Stromal cell of bone marrow (primary cell): Measurements from ENCODE around the gene USP28.
"Not testable (repeated sequence)": the region's sequence is repeated elsewhere in the genome, so short reads cannot be mapped to it uniquely, and the experiment has no call there.

ENCODE experiments used
- DNase-seq: peaks from one replicate; pipeline ENCODE4 v3.0.0-alpha.2; 2012; ENCODE audit warnings: low read depth

Gene USP28

GRCh38 chr11:113835306-113835705, 40.1 kb downstream of the USP28 start:
- no peak for DNase-seq

GRCh38 chr11:113833151-113833550, 42.2 kb downstream of the USP28 start:
- DNase-seq: no peak

- no peak for DNase-seq
Measured at GRCh38 chr11:113831314-113831713, 44.1 kb downstream of the USP28 start.

- no peak for DNase-seq
Measured at GRCh38 chr11:113829751-113830150, 45.6 kb downstream of the USP28 start.

GRCh38 chr11:113828191-113828590, 47.2 kb downstream of the USP28 start:
- DNase-seq: no peak

GRCh38 chr11:113827477-113827876, 47.9 kb downstream of the USP28 start:
- DNase-seq: no peak

GRCh38 chr11:113818426-113818825, 56.9 kb downstream of the USP28 start:
- no peak for DNase-seq

- no peak for DNase-seq
Measured at GRCh38 chr11:113817626-113818025, 57.7 kb downstream of the USP28 start.

- DNase-seq: no peak
Measured at GRCh38 chr11:113817162-113817561, 58.2 kb downstream of the USP28 start.

- no peak for DNase-seq
Measured at GRCh38 chr11:113814181-113814580, 61.2 kb downstream of the USP28 start.

- DNase-seq: no peak
Measured at GRCh38 chr11:113808931-113809330, 66.4 kb downstream of the USP28 start.

GRCh38 chr11:113806406-113806805, 69.0 kb downstream of the USP28 start:
- no peak for DNase-seq

- DNase-seq: no peak
Measured at GRCh38 chr11:113805640-113806039, 69.7 kb downstream of the USP28 start.

- no peak for DNase-seq
Measured at GRCh38 chr11:113802621-113803020, 72.8 kb downstream of the USP28 start.

GRCh38 chr11:113796663-113797259, 78.6 kb downstream of the USP28 start:
- DNase-seq: peak; percentile 23

- DNase-seq: no peak
Measured at GRCh38 chr11:113789675-113790320, 85.6 kb downstream of the USP28 start.

- not testable (repeated sequence) for DNase-seq
Measured at GRCh38 chr11:113789016-113789415, 86.4 kb downstream of the USP28 start.

GRCh38 chr11:113782134-113782533, 93.2 kb downstream of the USP28 start:
- no peak for DNase-seq

- DNase-seq: no peak
Measured at GRCh38 chr11:113781682-113782081, 93.7 kb downstream of the USP28 start.

- DNase-seq: no peak
Measured at GRCh38 chr11:113779496-113779895, 95.9 kb downstream of the USP28 start, which contains the start of gene CLDN25. Gene CLDN25, plus strand, starts transcription at chr11:113779796. Its CDS starts 0 bp downstream, at chr11:113779796.

- peak; percentile 21 for DNase-seq
Measured at GRCh38 chr11:113778111-113778910, 97.1 kb downstream of the USP28 start.

GRCh38 chr11:113774174-113774503, 101.2 kb downstream of the USP28 start:
- DNase-seq: no peak
